ENCODE results near the gene DHRS11. TPM values are rescaled to one million over a fixed set of nuclear protein-coding genes. Genes with fewer than 3 reads are reported as not detected.
"Not testable (repeated sequence)": the region's sequence is repeated elsewhere in the genome, so short reads cannot be mapped to it uniquely, and the experiment has no call there.

Gene DHRS11
- polyA plus RNA-seq, 4 donors = 23.1 to 28.8 (median 26.3) TPM

- no peak for DNase-seq (ENCODE audit: low read depth in 4 of 4, low spot score in 3 of 4)
Observed at GRCh38 chr17:36592716-36593321, 1.1 kb downstream of the DHRS11 start.

GRCh38 chr17:36593656-36594316, 2.1 kb downstream of the DHRS11 start:
- no peak for DNase-seq (ENCODE audit: low read depth in 4 of 4, low spot score in 3 of 4)

- DNase-seq (ENCODE audit: low read depth in 4 of 4, low spot score in 3 of 4) = no peak
Observed at GRCh38 chr17:36594626-36595401, 3.1 kb downstream of the DHRS11 start.

- DNase-seq (ENCODE audit: low read depth in 4 of 4, low spot score in 3 of 4) = no peak
Observed at GRCh38 chr17:36597226-36597625, 5.5 kb downstream of the DHRS11 start.

GRCh38 chr17:36597866-36598777, 6.4 kb downstream of the DHRS11 start:
- DNase-seq (ENCODE audit: low read depth in 4 of 4, low spot score in 3 of 4) = no peak

- no peak for DNase-seq (ENCODE audit: low read depth in 4 of 4, low spot score in 3 of 4)
Observed at GRCh38 chr17:36598951-36599401, 7.3 kb downstream of the DHRS11 start.

GRCh38 chr17:36599546-36600250, 8.0 kb downstream of the DHRS11 start:
- no peak for DNase-seq (ENCODE audit: low read depth in 4 of 4, low spot score in 3 of 4)

- DNase-seq (ENCODE audit: low read depth in 4 of 4, low spot score in 3 of 4) = no peak
Observed at GRCh38 chr17:36600465-36600864, 8.8 kb downstream of the DHRS11 start.

GRCh38 chr17:36600936-36601302, 9.2 kb downstream of the DHRS11 start:
- peak in 1 of 4 donors; percentile 32 for DNase-seq (ENCODE audit: low read depth in 4 of 4, low spot score in 3 of 4)

- peak; percentile 77 to 86 (median 82) for DNase-seq (ENCODE audit: low read depth in 4 of 4, low spot score in 3 of 4)
Observed at GRCh38 chr17:36601303-36602029, 9.8 kb downstream of the DHRS11 start, which contains the start of gene MRM1. Gene MRM1 (plus strand): TSS chr17:36601583. CDS start chr17:36601811, 228 bp downstream.

GRCh38 chr17:36602030-36602748, 10.5 kb downstream of the DHRS11 start:
- DNase-seq (ENCODE audit: low read depth in 4 of 4, low spot score in 3 of 4) = no peak

- DNase-seq (ENCODE audit: low read depth in 4 of 4, low spot score in 3 of 4) = no peak
Observed at GRCh38 chr17:36602924-36603384, 11.3 kb downstream of the DHRS11 start.

- DNase-seq (ENCODE audit: low read depth in 4 of 4, low spot score in 3 of 4) = not testable (repeated sequence)
Observed at GRCh38 chr17:36605028-36605427, 13.3 kb downstream of the DHRS11 start.

GRCh38 chr17:36608280-36608679, 16.6 kb downstream of the DHRS11 start:
- DNase-seq (ENCODE audit: low read depth in 4 of 4, low spot score in 3 of 4) = no peak

- DNase-seq (ENCODE audit: low read depth in 4 of 4, low spot score in 3 of 4) = no peak
Observed at GRCh38 chr17:36608794-36609497, 17.3 kb downstream of the DHRS11 start.

- no peak for DNase-seq (ENCODE audit: low read depth in 4 of 4, low spot score in 3 of 4)
Observed at GRCh38 chr17:36609498-36609862, 17.8 kb downstream of the DHRS11 start.

- DNase-seq (ENCODE audit: low read depth in 4 of 4, low spot score in 3 of 4) = no peak
Observed at GRCh38 chr17:36610474-36610873, 18.8 kb downstream of the DHRS11 start.
